HCT116 (cell line): ENCODE data around the gene AGBL1. TPM values are rescaled to one million over a fixed set of nuclear protein-coding genes. Genes with fewer than 3 reads are reported as not detected.

ENCODE experiments used
- ATAC-seq: fragments of 200-7000 bp; cut with Tn5 transposase; 2 replicates; pipeline ENCODE4 v1.9.1; 2020; ENCODE audit warnings: mild to moderate bottlenecking, moderate library complexity
- BruUV-seq: library from RNA; stranded (reverse); fragments of 400-500 nt; replicated peaks from 2 replicates; lab custom pipeline; 2021; lab: Mats Ljungman, UMichigan
- CTCF ChIA-PET: fragments of 300-600 bp; sonication (Branson Sonifier 250); formaldehyde crosslinking; loops from one replicate; lab custom pipeline; 2021; ENCODE audit warnings: antibody characterized with exemption; lab: Charles Lee
- POLR2A ChIA-PET: fragments of 300-600, 350-600 bp; sonication (Branson Sonifier 250); formaldehyde crosslinking; loops from one replicate; lab custom pipeline; 2021; ENCODE audit warnings: antibody characterized with exemption; lab: Charles Lee
- RAD21 ChIA-PET, 2 experiments: fragments of 300-600 bp; sonication (Branson Sonifier 250); formaldehyde crosslinking; loops; one replicate each; lab custom pipeline; 2023; ENCODE audit warnings: low total read pairs in 2 of 2; ENCODE audit not compliant: uncharacterized antibody in 2 of 2, unreplicated experiment in 2 of 2, low non-redundant PET in 1 of 2; lab: Charles Lee
- DNase-seq: peaks from one replicate; pipeline ENCODE4 v3.0.0-alpha.2; 2010; ENCODE audit warnings: low read depth, low spot score
- H2AFZ ChIP-seq: fragments of 200-600 bp; shearing (Covaris generic), sonication (generic); 2 replicates; pipeline ENCODE4 v1.6.1; 2017; ENCODE audit warnings: low read depth, mixed run types, mixed read lengths, antibody characterized with exemption, low read length; ENCODE audit not compliant: poor library complexity, severe bottlenecking
- H3K27ac ChIP-seq: 2 replicates; pipeline ENCODE4 v1.5.1; 2012; ENCODE audit warnings: low read depth, low read length
- H3K27me3 ChIP-seq: fragments of 200-600 bp; sonication (generic); 2 replicates; pipeline ENCODE4 v1.6.1; 2016; ENCODE audit warnings: mixed run types, low read length, mixed read lengths; ENCODE audit not compliant: insufficient read depth
- H3K36me3 ChIP-seq, 2 experiments: fragments of 200-500 bp in 1 of 2; fragments of 200-600 bp in 1 of 2; sonication (Bioruptor generic) in 1 of 2; sonication (generic) in 1 of 2; 2 replicates each; pipeline versions ENCODE4 v1.5.1 to v1.6.1; 2014 to 2016; ENCODE audit warnings: low read length in 2 of 2, inconsistent platforms in 1 of 2, mixed read lengths in 1 of 2, mixed run types in 1 of 2; ENCODE audit not compliant: insufficient read depth in 2 of 2, control insufficient read depth in 1 of 2
- H3K4me1 ChIP-seq, 2 experiments: fragments of 200-600 bp in 1 of 2; sonication (generic) in 1 of 2; 2 replicates each; pipeline versions ENCODE4 v1.5.1 to v1.6.1; 2012 to 2017; ENCODE audit warnings: low read length in 2 of 2, inconsistent platforms in 1 of 2, mild to moderate bottlenecking in 1 of 2, mixed read lengths in 1 of 2, mixed run types in 1 of 2, moderate library complexity in 1 of 2; ENCODE audit not compliant: insufficient read depth in 2 of 2, control insufficient read depth in 1 of 2
- H3K4me2 ChIP-seq: fragments of 200-600 bp; sonication (generic); 2 replicates; pipeline ENCODE4 v1.6.1; 2017; ENCODE audit warnings: mixed run types, low read length, mixed read lengths
- H3K4me3 ChIP-seq, 2 experiments: fragments of 200-600 bp in 1 of 2; sonication (generic) in 1 of 2; replicated peaks in 1 of 2; 2 replicates each; pipeline ENCODE4 v1.5.1; 2011 to 2016; ENCODE audit warnings: low read length in 2 of 2, control low read depth in 1 of 2, low read depth in 1 of 2, mild to moderate bottlenecking in 1 of 2, mixed read lengths in 1 of 2, mixed run types in 1 of 2
- H3K79me2 ChIP-seq: fragments of 200-600 bp; sonication (generic); 2 replicates; pipeline ENCODE4 v1.6.1; 2017; ENCODE audit warnings: mild to moderate bottlenecking, mixed run types, low read length, moderate library complexity, mixed read lengths; ENCODE audit not compliant: insufficient read depth
- H3K9ac ChIP-seq: fragments of 200-600 bp; sonication (generic); 2 replicates; pipeline ENCODE4 v1.6.1; 2016; ENCODE audit warnings: low read length, mixed read lengths
- H3K9me2 ChIP-seq: fragments of 200-600 bp; sonication (generic), shearing (Covaris generic); 2 replicates; pipeline ENCODE4 v1.6.1; 2017; ENCODE audit warnings: mixed run types, mild to moderate bottlenecking, moderate library complexity; ENCODE audit not compliant: insufficient read depth
- H3K9me3 ChIP-seq, 2 experiments: fragments of 200-500 bp in 1 of 2; fragments of 200-600 bp in 1 of 2; sonication (Bioruptor generic) in 1 of 2; sonication (generic) in 1 of 2; 2 replicates each; pipeline ENCODE4 v1.6.1; 2014 to 2017; ENCODE audit warnings: low read length in 2 of 2, mixed read lengths in 2 of 2, inconsistent platforms in 1 of 2, low read depth in 1 of 2, mild to moderate bottlenecking in 1 of 2, mixed run types in 1 of 2, moderate library complexity in 1 of 2; ENCODE audit not compliant: control insufficient read depth in 1 of 2, insufficient read depth in 1 of 2
- H4K20me1 ChIP-seq: fragments of 200-600 bp; sonication (generic), shearing (Covaris generic); 2 replicates; pipeline ENCODE4 v1.6.1; 2017; ENCODE audit warnings: mixed run types, mild to moderate bottlenecking, moderate library complexity; ENCODE audit not compliant: insufficient read depth
- CBX3 ChIP-seq: IDR thresholded peaks from 2 replicates; pipeline ENCODE4 v1.6.1; 2012; ENCODE audit warnings: low read depth
- CEBPB ChIP-seq: IDR thresholded peaks from 2 replicates; pipeline ENCODE4 v1.6.1; 2012; ENCODE audit warnings: low read depth
- CTCF ChIP-seq, 3 experiments: fragments of 200-600 bp in 1 of 3; sonication (generic) in 1 of 3; IDR thresholded peaks in 2 of 3; conservative IDR thresholded peaks in 1 of 3; 2 replicates each; pipeline ENCODE4 v1.5.1; 2012 to 2017; ENCODE audit warnings: low read depth in 2 of 3, low read length in 2 of 3, antibody characterized with exemption in 1 of 3, borderline replicate concordance in 1 of 3, control low read depth in 1 of 3, mild to moderate bottlenecking in 1 of 3, mixed read lengths in 1 of 3, mixed run types in 1 of 3, moderate library complexity in 1 of 3; ENCODE audit not compliant: insufficient read depth in 1 of 3
- EGR1 ChIP-seq: IDR thresholded peaks from 2 replicates; pipeline ENCODE4 v1.6.1; 2012; ENCODE audit warnings: low read depth
- ELF1 ChIP-seq: IDR thresholded peaks from 2 replicates; pipeline ENCODE4 v1.6.1; 2012; ENCODE audit warnings: low read depth, borderline replicate concordance
- EZH2phosphoT487 ChIP-seq: fragments of 200-600 bp; IDR thresholded peaks from 2 replicates; pipeline ENCODE4 v1.6.1; 2018; ENCODE audit warnings: antibody characterized with exemption, borderline replicate concordance
- FOSL1 ChIP-seq: IDR thresholded peaks from 2 replicates; pipeline ENCODE4 v1.6.1; 2012; ENCODE audit warnings: low read depth
- JUND ChIP-seq: IDR thresholded peaks from 2 replicates; pipeline ENCODE4 v1.6.1; 2012
- RAD21 ChIP-seq: IDR thresholded peaks from 2 replicates; pipeline ENCODE4 v1.6.1; 2012; ENCODE audit warnings: low read depth, mild to moderate bottlenecking
- REST ChIP-seq: IDR thresholded peaks from 2 replicates; pipeline ENCODE4 v1.6.1; 2012; ENCODE audit warnings: low read depth
- SIN3A ChIP-seq: IDR thresholded peaks from 2 replicates; pipeline ENCODE4 v1.6.1; 2012; ENCODE audit warnings: low read depth
- SP1 ChIP-seq: IDR thresholded peaks from 2 replicates; pipeline ENCODE4 v1.6.1; 2012; ENCODE audit warnings: low read depth
- SRF ChIP-seq: IDR thresholded peaks from 2 replicates; pipeline ENCODE4 v1.6.1; 2012; ENCODE audit warnings: low read depth
- TCF7L2 ChIP-seq: IDR thresholded peaks from 2 replicates; pipeline ENCODE4 v1.7.0; 2011; ENCODE audit warnings: borderline replicate concordance, inconsistent platforms; ENCODE audit not compliant: insufficient read depth, insufficient read length; ENCODE audit errors: extremely low read depth
- YY1 ChIP-seq: IDR thresholded peaks from 2 replicates; pipeline ENCODE4 v1.6.1; 2011; ENCODE audit warnings: low read length, low read depth, moderate library complexity, mild to moderate bottlenecking; ENCODE audit not compliant: insufficient replicate concordance; ENCODE audit errors: extremely low read depth
- ZFX ChIP-seq: fragments of 450-650 bp; IDR thresholded peaks from 2 replicates; pipeline ENCODE4 v1.6.1; 2017
- intact Hi-C: fragments of 100-400 bp; cut with micrococcal nuclease; formaldehyde crosslinking; loops from 2 replicates; pipeline ENCODE4 v1.10.0; 2022
- total RNA-seq: library from RNA; stranded (reverse); gene quantifications from one replicate; pipeline ENCODE4 v1.2.1, GENCODE V29; 2021; ENCODE audit not compliant: unreplicated experiment

AGBL1 gene
- total RNA-seq, 1 experiment from 2014 or later: not detected

- H3K9me2 ChIP-seq: no peaks in the 10 kb centered on the region
- no peaks in the 10 kb centered on the region for H3K9me3 ChIP-seq
- CTCF ChIA-PET: no interaction called here
- RAD21 ChIA-PET: no interaction called here
- H3K27ac ChIP-seq: no peak overlapping the region
- H3K4me1 ChIP-seq: no peaks in the 10 kb centered on the region
- no TSS peak for BruUV-seq
- TF ChIP-seq ELF1 (no peak), CEBPB (no peak), EZH2phosphoT487 (no peak), ZFX (no peak), SP1 (no peak), FOSL1 (no peak), REST (no peak), TCF7L2 (no peak), CBX3 (no peak), SIN3A (no peak), SRF (no peak), EGR1 (no peak), JUND (no peak), CTCF (IDR thresholded peaks at IDR 0.05 in 2 of 3, conservative IDR thresholded peaks at IDR 0.05 in 1 of 3; ENCODE audit: borderline replicate concordance in 1 of 3, insufficient read depth in 1 of 3, low read depth in 2 of 3, low read length in 2 of 3) (no peak), RAD21 (no peak), YY1 (no peak)
- H3K9ac ChIP-seq: no peak overlapping the region
- no peaks in the 10 kb centered on the region for H4K20me1 ChIP-seq
- H3K36me3 ChIP-seq: no peaks in the 10 kb centered on the region
- no peak overlapping the region for H3K4me3 ChIP-seq
- ATAC-seq (no peak), DNase-seq (no peak)
- no peak overlapping the region for H3K4me2 ChIP-seq
- POLR2A ChIA-PET: no interaction called here
- no peaks in the 10 kb centered on the region for H3K27me3 ChIP-seq
- intact Hi-C loops: no loop called here
- no peak overlapping the region for H2AFZ ChIP-seq
- H3K79me2 ChIP-seq: no peaks in the 10 kb centered on the region
These were observed 85.9 kb downstream of the AGBL1 start for GRCh38 chr15:86165265-86166211.
